Measurements from ENCODE around the gene TGM2.
A peak's percentile ranks its signal among the peaks of the same experiment; 100 is the strongest.

The TGM2 gene

GRCh38 chr20:38112261-38112929 lies 52.7 kb downstream of the TGM2 start:
- Histone ChIP-seq H3K27ac (ENCODE audit: low read length) (peak overlapping the region; percentile 4), H3K9ac (ENCODE audit: low read length) (peak overlapping the region; percentile 30), H3K79me2 (ENCODE audit: low read length) (no peaks in the 10 kb centered on the region), H3K4me3 (ENCODE audit: low read length) (no peak overlapping the region), H4K20me1 (ENCODE audit: insufficient read depth, low read length) (no peaks in the 10 kb centered on the region), H3K4me2 (ENCODE audit: low read length) (peak overlapping the region; percentile 53), H3K27me3 (ENCODE audit: low read depth, low read length) (no peaks in the 10 kb centered on the region), H2AFZ (ENCODE audit: low read depth, low read length) (peak overlapping the region; percentile 64), H3K36me3 (replicated peaks; ENCODE audit: low read depth, low read length) (no peaks in the 10 kb centered on the region), H3K4me1 (ENCODE audit: low read length) (peaks cover 59% of the 10 kb centered on the region), H3K9me3 (ENCODE audit: insufficient read depth, low read length) (no peaks in the 10 kb centered on the region)
- TF ChIP-seq CTCF (IDR thresholded peaks at IDR 0.05; ENCODE audit: low read depth, low read length) (no peak), EZH2phosphoT487 (IDR thresholded peaks at IDR 0.05; ENCODE audit: low read depth) (no peak)

- H3K27me3 ChIP-seq (ENCODE audit: low read depth, low read length), result no peaks in the 10 kb centered on the region
- no peaks in the 10 kb centered on the region for H3K9me3 ChIP-seq (ENCODE audit: insufficient read depth, low read length)
- no peaks in the 10 kb centered on the region for H3K79me2 ChIP-seq (ENCODE audit: low read length)
- no peaks in the 10 kb centered on the region for H3K36me3 ChIP-seq (replicated peaks; ENCODE audit: low read depth, low read length)
- H2AFZ ChIP-seq (ENCODE audit: low read depth, low read length), result peak overlapping the region; percentile 64; the same call in 1 of the 2 replicates
- H3K4me3 ChIP-seq (ENCODE audit: low read length), result no peak overlapping the region
- H3K27ac ChIP-seq (ENCODE audit: low read length), result peak overlapping the region; percentile 4
- no peak for TF ChIP-seq EZH2phosphoT487 (IDR thresholded peaks at IDR 0.05; ENCODE audit: low read depth)
- TF ChIP-seq CTCF (IDR thresholded peaks at IDR 0.05; ENCODE audit: low read depth, low read length), result no peak
- H4K20me1 ChIP-seq (ENCODE audit: insufficient read depth, low read length), result no peaks in the 10 kb centered on the region
- H3K4me2 ChIP-seq (ENCODE audit: low read length), result peak overlapping the region; percentile 53
- H3K9ac ChIP-seq (ENCODE audit: low read length), result peak overlapping the region; percentile 25
- peaks cover 51% of the 10 kb centered on the region for H3K4me1 ChIP-seq (ENCODE audit: low read length)
These were observed 53.5 kb downstream of the TGM2 start for GRCh38 chr20:38111366-38112232.

GRCh38 chr20:38110525-38111178 lies 54.4 kb downstream of the TGM2 start:
- H3K4me3 ChIP-seq (ENCODE audit: low read length), result no peak overlapping the region
- no peak for TF ChIP-seq CTCF (IDR thresholded peaks at IDR 0.05; ENCODE audit: low read depth, low read length)
- TF ChIP-seq EZH2phosphoT487 (IDR thresholded peaks at IDR 0.05; ENCODE audit: low read depth), result no peak
- peaks cover 43% of the 10 kb centered on the region for H3K4me1 ChIP-seq (ENCODE audit: low read length)
- no peak overlapping the region for H3K4me2 ChIP-seq (ENCODE audit: low read length)
- H3K36me3 ChIP-seq (replicated peaks; ENCODE audit: low read depth, low read length), result no peaks in the 10 kb centered on the region
- no peaks in the 10 kb centered on the region for H3K9me3 ChIP-seq (ENCODE audit: insufficient read depth, low read length)
- no peak overlapping the region for H2AFZ ChIP-seq (ENCODE audit: low read depth, low read length)
- no peaks in the 10 kb centered on the region for H4K20me1 ChIP-seq (ENCODE audit: insufficient read depth, low read length)
- no peaks in the 10 kb centered on the region for H3K79me2 ChIP-seq (ENCODE audit: low read length)
- no peak overlapping the region for H3K9ac ChIP-seq (ENCODE audit: low read length)
- no peak overlapping the region for H3K27ac ChIP-seq (ENCODE audit: low read length)
- no peaks in the 10 kb centered on the region for H3K27me3 ChIP-seq (ENCODE audit: low read depth, low read length)
